Stimulated activated effector memory CD8-positive, alpha-beta T cell treated with anti-CD3 and anti-CD28 coated beads, Interleukin-12 subunit alpha, Interleukin-12 subunit beta, amount 100 ng/mL, for 72 hours (primary cell): ENCODE measurements around the gene ST3GAL3.

Source experiments
- ATAC-seq: fragments of 150-1000 bp; cut with Tn5 transposase; 2 replicates; pipeline ENCODE4 v1.10.0; 2021
- DNase-seq, 2 donors: peaks; one replicate each; pipeline ENCODE4 v3.0.0; 2021 to 2022; ENCODE audit warnings: low spot score in 2 of 2
- H3K27ac Mint-ChIP-seq: one replicate; pipeline ENCODE4 v1.8.0; 2022; ENCODE audit warnings: mild to moderate bottlenecking, mixed read lengths
- H3K36me3 Mint-ChIP-seq: one replicate; pipeline ENCODE4 v1.8.0; 2022; ENCODE audit warnings: mild to moderate bottlenecking, mixed read lengths
- H3K4me1 Mint-ChIP-seq: one replicate; pipeline ENCODE4 v1.8.0; 2022; ENCODE audit warnings: mixed read lengths
- H3K4me3 Mint-ChIP-seq: one replicate; pipeline ENCODE4 v1.8.0; 2022; ENCODE audit warnings: mild to moderate bottlenecking, mixed read lengths
- H3K9me3 Mint-ChIP-seq: one replicate; pipeline ENCODE4 v1.8.0; 2022; ENCODE audit warnings: mixed read lengths

ST3GAL3 gene

GRCh38 chr1:43954036-43954435, 246.7 kb downstream of the ST3GAL3 start:
- DNase-seq = no peak
- no peaks in the 10 kb centered on the region for H3K9me3 Mint-ChIP-seq
- no peak overlapping the region for H3K4me3 Mint-ChIP-seq
- peaks cover 11% of the 10 kb centered on the region for H3K36me3 Mint-ChIP-seq
- H3K4me1 Mint-ChIP-seq = peaks cover 16% of the 10 kb centered on the region
- H3K27ac Mint-ChIP-seq = peak overlapping the region; percentile 5
- ATAC-seq = no peak

DNA sequence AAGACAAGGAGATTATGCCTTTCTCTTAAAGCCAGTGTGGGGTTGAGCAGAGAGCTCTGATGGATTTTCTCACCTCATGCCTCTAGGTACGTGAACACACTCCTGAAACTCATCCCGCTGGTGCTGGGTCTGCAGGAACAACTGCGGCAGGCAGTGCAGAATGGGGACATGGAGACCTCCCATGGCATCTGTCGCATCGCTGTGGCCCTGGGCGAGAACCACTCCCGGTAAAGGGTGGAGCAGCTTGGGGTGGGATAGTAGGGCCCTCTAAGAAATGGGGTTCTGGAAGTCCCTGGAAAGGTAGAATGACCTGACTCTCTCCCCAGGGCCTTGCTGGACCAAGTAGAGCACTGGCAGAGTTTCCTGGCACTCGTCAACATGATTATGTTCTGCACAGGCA, 248.9 kb downstream of the ST3GAL3 start:
- H3K36me3 Mint-ChIP-seq = peaks cover 11% of the 10 kb centered on the region
- no peak overlapping the region for H3K4me3 Mint-ChIP-seq
- H3K27ac Mint-ChIP-seq = no peak overlapping the region
- H3K4me1 Mint-ChIP-seq = peaks cover 3% of the 10 kb centered on the region
- no peak for DNase-seq
- no peaks in the 10 kb centered on the region for H3K9me3 Mint-ChIP-seq
- no peak for ATAC-seq

DNA sequence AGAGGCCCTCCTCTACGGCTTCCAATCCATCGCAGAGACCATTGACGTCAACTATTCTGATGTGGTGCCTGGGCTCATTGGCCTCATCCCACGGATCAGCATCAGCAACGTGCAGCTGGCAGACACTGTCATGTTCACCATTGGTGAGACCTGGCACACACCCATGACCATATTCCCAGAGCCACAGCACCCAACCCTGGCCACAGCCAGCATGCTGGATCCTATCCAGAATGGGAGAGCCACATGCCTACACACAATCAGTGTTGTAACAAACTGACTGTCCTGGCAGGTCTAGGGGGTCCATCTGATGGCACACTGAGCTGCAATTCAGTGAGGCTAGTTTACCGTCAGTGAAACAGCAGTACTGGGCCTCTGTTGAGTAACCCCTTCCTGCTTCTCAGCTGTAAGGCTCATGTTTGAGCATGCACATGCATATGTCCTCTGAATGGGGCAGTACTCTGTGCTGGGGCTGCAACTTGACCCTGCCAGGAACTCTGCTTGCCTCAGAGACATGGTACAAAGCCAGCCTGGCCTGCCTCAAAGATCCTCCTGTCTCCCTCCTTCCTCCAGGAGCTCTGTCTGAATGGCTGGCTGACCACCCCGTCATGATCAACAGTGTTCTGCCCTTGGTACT, 250.2 kb downstream of the ST3GAL3 start:
- Mint-ChIP-seq H3K4me3 (no peak overlapping the region), H3K36me3 (peaks cover 11% of the 10 kb centered on the region), H3K9me3 (no peaks in the 10 kb centered on the region), H3K4me1 (no peaks in the 10 kb centered on the region), H3K27ac (peak overlapping the region; percentile 13)
- ATAC-seq (no peak), DNase-seq (no peak)

DNA sequence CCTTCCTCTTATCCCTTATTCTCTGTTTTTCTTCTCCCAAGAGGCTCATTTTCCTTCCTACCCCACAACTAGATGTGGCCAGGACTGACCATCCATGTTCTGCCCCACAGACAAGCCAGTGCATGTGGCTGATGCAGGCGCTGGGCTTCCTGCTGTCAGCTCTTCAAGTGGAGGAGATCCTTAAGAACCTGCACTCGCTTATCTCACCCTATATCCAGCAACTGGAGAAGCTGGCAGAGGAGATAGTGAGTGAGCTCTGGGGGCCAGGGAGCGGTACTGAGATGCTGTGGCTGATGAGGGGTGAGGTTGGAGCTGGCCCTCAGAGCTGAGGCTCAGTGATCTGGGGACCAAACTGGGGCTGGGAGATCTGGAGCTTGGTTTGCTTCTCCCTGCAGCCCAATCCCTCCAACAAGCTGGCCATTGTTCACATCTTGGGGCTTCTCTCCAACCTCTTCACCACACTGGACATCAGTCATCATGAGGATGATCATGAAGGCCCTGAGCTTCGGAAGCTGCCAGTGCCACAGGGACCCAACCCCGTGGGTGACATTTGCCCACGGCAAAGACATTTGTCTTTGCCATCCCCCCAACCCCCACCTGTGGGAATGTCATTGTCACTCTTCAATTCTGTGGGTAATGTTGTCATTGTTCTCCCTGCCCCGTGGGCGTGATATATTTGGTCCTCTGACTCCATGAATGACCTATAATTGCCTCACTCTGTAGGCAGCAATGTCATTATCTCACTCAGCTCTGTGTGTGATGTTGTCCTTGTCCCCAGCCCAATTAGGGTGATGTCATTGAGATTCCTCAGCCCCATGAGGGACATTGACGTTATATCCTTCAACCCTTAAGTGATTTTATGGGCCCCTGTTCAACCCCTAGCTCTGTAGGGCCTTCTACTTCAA, 251.3 kb downstream of the ST3GAL3 start:
- Mint-ChIP-seq H3K9me3 (no peaks in the 10 kb centered on the region), H3K4me3 (no peak overlapping the region), H3K27ac (no peak overlapping the region), H3K4me1 (no peaks in the 10 kb centered on the region), H3K36me3 (peaks cover 11% of the 10 kb centered on the region)
- DNase-seq (no peak), ATAC-seq (no peak)

- Mint-ChIP-seq H3K36me3 (peaks cover 11% of the 10 kb centered on the region), H3K27ac (peak overlapping the region; percentile 33), H3K4me1 (no peaks in the 10 kb centered on the region), H3K9me3 (no peaks in the 10 kb centered on the region), H3K4me3 (no peak overlapping the region)
- DNase-seq (no peak), ATAC-seq (no peak)
These were observed 253.5 kb downstream of the ST3GAL3 start for GRCh38 chr1:43960798-43961197.

- Mint-ChIP-seq H3K36me3 (peaks cover 11% of the 10 kb centered on the region), H3K9me3 (no peaks in the 10 kb centered on the region), H3K4me1 (no peaks in the 10 kb centered on the region), H3K4me3 (no peak overlapping the region), H3K27ac (no peak overlapping the region)
- DNase-seq (no peak), ATAC-seq (no peak)
These were observed 254.4 kb downstream of the ST3GAL3 start for GRCh38 chr1:43961692-43962091.

- peaks cover 7% of the 10 kb centered on the region for H3K36me3 Mint-ChIP-seq
- no peaks in the 10 kb centered on the region for H3K4me1 Mint-ChIP-seq
- H3K27ac Mint-ChIP-seq = no peak overlapping the region
- H3K4me3 Mint-ChIP-seq = no peak overlapping the region
- ATAC-seq (no peak), DNase-seq (no peak)
- H3K9me3 Mint-ChIP-seq = no peaks in the 10 kb centered on the region
These were observed 255.0 kb downstream of the ST3GAL3 start for GRCh38 chr1:43962324-43962723.

DNA sequence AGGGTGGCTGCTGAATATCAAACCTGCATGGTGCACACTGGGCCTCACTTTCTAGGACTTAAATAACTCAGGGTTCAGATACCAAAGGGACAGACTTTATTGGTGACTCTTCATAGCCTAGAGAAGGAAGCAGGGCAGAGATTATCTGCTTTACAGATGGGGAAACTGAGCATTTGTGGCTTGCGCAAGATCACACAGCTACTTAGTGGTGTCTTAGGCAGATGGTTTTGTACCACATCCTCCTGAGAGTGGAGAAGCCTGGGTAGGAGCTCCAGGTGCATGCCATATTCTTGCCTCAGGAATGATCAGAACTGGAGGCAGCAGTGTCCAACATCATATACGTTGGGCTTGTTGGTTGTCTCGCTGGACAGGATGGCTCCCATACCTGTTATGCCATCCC, 255.7 kb downstream of the ST3GAL3 start:
- Mint-ChIP-seq H3K36me3 (no peaks in the 10 kb centered on the region), H3K4me3 (no peak overlapping the region), H3K9me3 (no peaks in the 10 kb centered on the region), H3K27ac (no peak overlapping the region), H3K4me1 (no peaks in the 10 kb centered on the region)
- DNase-seq (no peak), ATAC-seq (no peak)

- H3K4me1 Mint-ChIP-seq = no peaks in the 10 kb centered on the region
- H3K27ac Mint-ChIP-seq = no peak overlapping the region
- no peak for DNase-seq
- no peaks in the 10 kb centered on the region for H3K9me3 Mint-ChIP-seq
- no peak for ATAC-seq
- H3K4me3 Mint-ChIP-seq = no peak overlapping the region
- no peaks in the 10 kb centered on the region for H3K36me3 Mint-ChIP-seq
These were observed 256.6 kb downstream of the ST3GAL3 start for GRCh38 chr1:43963890-43964289.

DNA sequence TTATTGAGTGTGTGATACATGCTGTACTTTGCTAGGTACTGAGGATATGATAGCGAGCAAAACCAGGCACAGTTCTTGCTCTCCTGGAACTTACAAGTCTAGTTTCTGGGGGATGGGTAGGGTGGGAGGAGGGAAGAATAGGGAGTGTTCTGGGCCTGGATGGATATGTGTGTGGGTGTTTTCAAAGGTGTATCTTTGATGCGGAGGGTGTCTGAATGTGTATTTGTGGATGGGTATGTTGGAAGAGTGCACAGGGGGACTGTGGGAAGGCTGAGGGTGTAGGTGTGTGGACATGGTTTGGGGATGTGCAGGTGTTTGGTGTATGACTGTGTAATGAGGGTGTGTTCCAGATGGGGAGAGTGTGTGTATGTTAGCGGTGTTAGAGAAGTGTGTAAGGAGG, 258.0 kb downstream of the ST3GAL3 start:
- H3K4me3 Mint-ChIP-seq = no peak overlapping the region
- DNase-seq (no peak), ATAC-seq (no peak)
- peaks cover 12% of the 10 kb centered on the region for H3K4me1 Mint-ChIP-seq
- no peaks in the 10 kb centered on the region for H3K9me3 Mint-ChIP-seq
- H3K36me3 Mint-ChIP-seq = no peaks in the 10 kb centered on the region
- no peak overlapping the region for H3K27ac Mint-ChIP-seq

- peaks cover 23% of the 10 kb centered on the region for H3K4me1 Mint-ChIP-seq
- no peak overlapping the region for H3K27ac Mint-ChIP-seq
- ATAC-seq (no peak), DNase-seq (no peak)
- no peaks in the 10 kb centered on the region for H3K9me3 Mint-ChIP-seq
- H3K36me3 Mint-ChIP-seq = peaks cover 6% of the 10 kb centered on the region
- no peak overlapping the region for H3K4me3 Mint-ChIP-seq
These were observed 261.1 kb downstream of the ST3GAL3 start for GRCh38 chr1:43968348-43968948.

DNA sequence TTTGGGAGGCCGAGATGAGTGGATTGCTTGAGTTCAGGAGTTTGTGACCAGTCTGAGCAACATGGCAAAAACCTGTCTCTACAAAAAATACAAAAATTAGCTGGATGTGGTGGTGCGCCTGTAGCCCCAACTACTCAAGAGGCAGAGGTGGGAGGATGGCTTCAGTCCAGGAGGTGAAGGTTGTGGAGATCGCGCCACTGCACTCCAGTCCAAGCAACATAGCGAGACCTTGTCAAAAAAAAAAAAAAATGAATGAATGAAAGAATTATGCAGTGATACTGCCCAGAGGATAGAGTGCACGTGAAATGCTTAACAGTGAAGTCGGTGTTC, 262.0 kb downstream of the ST3GAL3 start:
- Mint-ChIP-seq H3K4me1 (peaks cover 33% of the 10 kb centered on the region), H3K27ac (peak overlapping the region; percentile 92), H3K4me3 (peak overlapping the region; percentile 96), H3K9me3 (no peaks in the 10 kb centered on the region), H3K36me3 (peaks cover 6% of the 10 kb centered on the region)
- no peak for DNase-seq
- no peak for ATAC-seq

DNA sequence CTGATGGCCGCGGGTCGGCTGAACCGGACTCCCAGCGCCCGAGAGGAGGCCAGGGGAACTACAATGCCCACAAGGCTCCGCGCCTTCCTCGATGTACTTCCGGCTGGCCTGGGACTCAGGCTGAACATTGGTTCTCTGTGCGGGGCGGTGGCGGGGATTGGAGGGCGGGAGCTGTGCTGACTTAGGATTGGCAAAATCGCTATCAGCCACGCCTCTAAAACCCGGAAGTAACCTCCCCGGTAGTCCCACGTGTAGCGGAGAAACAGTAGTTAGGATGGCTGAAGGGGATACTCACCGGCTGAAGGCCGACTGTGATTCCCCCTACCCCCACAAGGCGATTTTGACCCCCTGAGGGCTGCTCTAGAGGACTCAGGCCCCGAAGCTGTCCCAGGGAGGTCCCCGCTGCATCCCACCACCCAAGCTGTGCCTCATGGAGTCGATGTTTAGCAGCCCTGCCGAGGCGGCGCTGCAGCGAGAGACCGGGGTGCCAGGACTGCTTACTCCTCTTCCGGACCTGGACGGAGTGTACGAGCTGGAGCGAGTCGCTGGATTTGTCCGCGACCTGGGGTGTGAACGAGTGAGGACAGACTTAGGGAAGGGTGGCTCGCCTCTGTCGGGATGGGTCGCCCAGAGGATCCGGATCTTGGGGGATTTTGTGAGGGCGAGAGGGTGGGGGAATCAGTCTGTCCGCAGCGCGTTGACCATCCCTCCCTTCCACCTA, 262.6 kb downstream of the ST3GAL3 start, which contains the start of gene DPH2:
TSS of gene DPH2 (plus strand) at position 265 of the 721 bp plus-strand sequence. CDS start at position 431, 166 bp downstream.
- H3K36me3 Mint-ChIP-seq = peaks cover 6% of the 10 kb centered on the region
- peaks cover 35% of the 10 kb centered on the region for H3K4me1 Mint-ChIP-seq
- peak within 1 kb of the TSS; percentile 92 for H3K27ac Mint-ChIP-seq
- peak within 1 kb of the TSS; percentile 96 for H3K4me3 Mint-ChIP-seq
- ATAC-seq (peak; percentile 93), DNase-seq (peak; percentile 70 to 90)
- no peaks in the 10 kb centered on the region for H3K9me3 Mint-ChIP-seq

GRCh38 chr1:43970502-43970901, 263.2 kb downstream of the ST3GAL3 start:
- Mint-ChIP-seq H3K27ac (peak overlapping the region; percentile 92), H3K9me3 (no peaks in the 10 kb centered on the region), H3K4me3 (peak overlapping the region; percentile 96), H3K36me3 (peaks cover 10% of the 10 kb centered on the region), H3K4me1 (peaks cover 35% of the 10 kb centered on the region)
- ATAC-seq = no peak
- DNase-seq = no peak

GRCh38 chr1:43970911-43971310, 263.6 kb downstream of the ST3GAL3 start:
- no peak for DNase-seq
- Mint-ChIP-seq H3K9me3 (no peaks in the 10 kb centered on the region), H3K36me3 (peaks cover 14% of the 10 kb centered on the region), H3K4me3 (peak overlapping the region; percentile 96), H3K27ac (peak overlapping the region; percentile 92), H3K4me1 (peaks cover 39% of the 10 kb centered on the region)
- no peak for ATAC-seq
